Natural killer cell (primary cell): ENCODE data around the gene SELENOF. TPM values are rescaled to one million over a fixed set of nuclear protein-coding genes. Genes with fewer than 3 reads are reported as not detected.

Experiments used
- ATAC-seq, 3 donors: fragments of 150-1000 bp in 2 of 3; fragments of 200-7000 bp in 1 of 3; cut with Tn5 transposase; 1 replicate in 1 of 3; 2 replicates in 2 of 3; pipeline ENCODE4 v1.10.0; 2021; ENCODE audit warnings: mild to moderate bottlenecking in 2 of 3, moderate library complexity in 2 of 3
- DNase-seq, 2 donors: peaks; one replicate each; pipeline versions ENCODE4 v3.0.0 to v3.0.0-alpha.2; 2013 to 2021; ENCODE audit warnings: mixed read lengths in 1 of 2
- H3K27ac ChIP-seq: one replicate; pipeline ENCODE4 v1.5.1; 2013; ENCODE audit warnings: mild to moderate bottlenecking, low read length
- H3K27me3 ChIP-seq: one replicate; pipeline ENCODE4 v1.6.1; 2013; ENCODE audit warnings: low read length; ENCODE audit not compliant: control insufficient read depth, insufficient read depth
- H3K36me3 ChIP-seq: one replicate; pipeline ENCODE4 v1.6.1; 2013; ENCODE audit warnings: low read length; ENCODE audit not compliant: control insufficient read depth, insufficient read depth
- H3K4me1 ChIP-seq: one replicate; pipeline ENCODE4 v1.6.1; 2013; ENCODE audit warnings: low read length; ENCODE audit not compliant: control insufficient read depth, insufficient read depth
- H3K4me3 ChIP-seq: one replicate; pipeline ENCODE4 v1.5.1; 2013; ENCODE audit warnings: low read length
- H3K9me3 ChIP-seq: one replicate; pipeline ENCODE4 v1.6.1; 2013; ENCODE audit warnings: low read length; ENCODE audit not compliant: control insufficient read depth, insufficient read depth
- H3K27ac Mint-ChIP-seq, 2 donors: one replicate each; pipeline ENCODE4 v1.8.0; 2022; ENCODE audit warnings: mild to moderate bottlenecking in 2 of 2, mixed read lengths in 2 of 2, moderate library complexity in 1 of 2
- H3K27me3 Mint-ChIP-seq, 2 donors: one replicate each; pipeline ENCODE4 v1.8.0; 2022; ENCODE audit warnings: low read depth in 2 of 2, mixed read lengths in 2 of 2
- H3K36me3 Mint-ChIP-seq: one replicate; pipeline ENCODE4 v1.8.0; 2022; ENCODE audit warnings: mixed read lengths
- H3K4me1 Mint-ChIP-seq, 2 donors: one replicate each; pipeline ENCODE4 v1.8.0; 2022; ENCODE audit warnings: mixed read lengths in 2 of 2
- H3K4me3 Mint-ChIP-seq: one replicate; pipeline ENCODE4 v1.8.0; 2022; ENCODE audit warnings: mild to moderate bottlenecking, moderate library complexity, mixed read lengths
- H3K9me3 Mint-ChIP-seq, 2 donors: one replicate each; pipeline ENCODE4 v1.8.0; 2022; ENCODE audit warnings: mixed read lengths in 2 of 2
- WGBS: methylation state at CpG from one replicate; pipeline ENCODE4 v1.1.7; 2013; ENCODE audit warnings: missing lambda C conversion rate; ENCODE audit not compliant: insufficient coverage; 5-methylcytosine and 5-hydroxymethylcytosine counted together
- intact Hi-C: fragments of 100-400 bp; cut with micrococcal nuclease; formaldehyde crosslinking; loops from one replicate; pipeline ENCODE4 v1.14.2; 2022
- total RNA-seq, 4 donors: library from RNA; stranded (reverse); fragments of 120-200 nt in 1 of 4; gene quantifications; one replicate each; pipeline versions ENCODE4 v1.2.3 to v1.2.4, GENCODE V29; 2013 to 2022
- TF ChIP-seq, protein P1 (sequence below): fragments of 200-600 bp; IDR thresholded peaks from one replicate; pipeline ENCODE4 v1.8.0; 2022; ENCODE audit warnings: antibody characterized with exemption

Gene SELENOF
- total RNA-seq, 3 donors from 2014 or later (not counting 1 experiment from before 2014, with no cell fraction given), result 124 to 163 (median 137) TPM

DNA sequence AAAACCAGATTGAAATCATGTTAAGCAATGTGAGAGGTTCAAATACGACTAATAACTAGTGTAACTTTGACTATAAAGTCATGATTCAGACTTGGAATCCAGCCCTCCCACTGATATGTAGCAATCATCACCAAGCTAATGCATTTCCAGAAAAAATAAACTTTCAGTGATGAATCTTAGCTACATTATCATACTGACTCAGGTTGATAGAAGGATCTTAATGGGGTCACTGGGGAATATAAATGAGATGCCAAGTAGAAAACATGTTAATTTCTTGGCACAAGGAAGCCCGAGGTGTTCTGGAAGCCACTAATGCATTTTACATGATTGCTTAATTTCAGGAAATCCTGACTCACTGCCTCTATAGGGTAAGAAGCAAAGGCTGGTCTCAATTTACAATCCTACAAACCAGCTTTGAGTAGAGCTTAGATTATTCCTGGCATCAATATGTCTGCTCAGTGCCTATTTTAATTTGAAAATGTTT is 67.7 kb downstream of the SELENOF start:
- H3K27ac ChIP-seq, result no peak overlapping the region
- 49% methylated on average over 2 of the region's 2 CpGs for WGBS
- H3K4me1 ChIP-seq, result no peaks in the 10 kb centered on the region
- no peak overlapping the region for H3K4me3 ChIP-seq
- H3K36me3 Mint-ChIP-seq, result no peaks in the 10 kb centered on the region
- TF ChIP-seq, protein P1, sequence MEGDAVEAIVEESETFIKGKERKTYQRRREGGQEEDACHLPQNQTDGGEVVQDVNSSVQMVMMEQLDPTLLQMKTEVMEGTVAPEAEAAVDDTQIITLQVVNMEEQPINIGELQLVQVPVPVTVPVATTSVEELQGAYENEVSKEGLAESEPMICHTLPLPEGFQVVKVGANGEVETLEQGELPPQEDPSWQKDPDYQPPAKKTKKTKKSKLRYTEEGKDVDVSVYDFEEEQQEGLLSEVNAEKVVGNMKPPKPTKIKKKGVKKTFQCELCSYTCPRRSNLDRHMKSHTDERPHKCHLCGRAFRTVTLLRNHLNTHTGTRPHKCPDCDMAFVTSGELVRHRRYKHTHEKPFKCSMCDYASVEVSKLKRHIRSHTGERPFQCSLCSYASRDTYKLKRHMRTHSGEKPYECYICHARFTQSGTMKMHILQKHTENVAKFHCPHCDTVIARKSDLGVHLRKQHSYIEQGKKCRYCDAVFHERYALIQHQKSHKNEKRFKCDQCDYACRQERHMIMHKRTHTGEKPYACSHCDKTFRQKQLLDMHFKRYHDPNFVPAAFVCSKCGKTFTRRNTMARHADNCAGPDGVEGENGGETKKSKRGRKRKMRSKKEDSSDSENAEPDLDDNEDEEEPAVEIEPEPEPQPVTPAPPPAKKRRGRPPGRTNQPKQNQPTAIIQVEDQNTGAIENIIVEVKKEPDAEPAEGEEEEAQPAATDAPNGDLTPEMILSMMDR, result no peak
- H3K4me1 Mint-ChIP-seq, result no peaks in the 10 kb centered on the region
- intact Hi-C loops, result no loop called here
- peaks cover 0 to 6% of the 10 kb centered on the region in 2 donors for H3K27me3 Mint-ChIP-seq
- DNase-seq (no peak), ATAC-seq (no peak)
- no peaks in the 10 kb centered on the region for H3K9me3 Mint-ChIP-seq
- H3K9me3 ChIP-seq, result no peaks in the 10 kb centered on the region
- no peaks in the 10 kb centered on the region for H3K36me3 ChIP-seq
- no peaks in the 10 kb centered on the region for H3K27me3 ChIP-seq
- no peak overlapping the region for H3K4me3 Mint-ChIP-seq
- H3K27ac Mint-ChIP-seq, result no peak overlapping the region

DNA sequence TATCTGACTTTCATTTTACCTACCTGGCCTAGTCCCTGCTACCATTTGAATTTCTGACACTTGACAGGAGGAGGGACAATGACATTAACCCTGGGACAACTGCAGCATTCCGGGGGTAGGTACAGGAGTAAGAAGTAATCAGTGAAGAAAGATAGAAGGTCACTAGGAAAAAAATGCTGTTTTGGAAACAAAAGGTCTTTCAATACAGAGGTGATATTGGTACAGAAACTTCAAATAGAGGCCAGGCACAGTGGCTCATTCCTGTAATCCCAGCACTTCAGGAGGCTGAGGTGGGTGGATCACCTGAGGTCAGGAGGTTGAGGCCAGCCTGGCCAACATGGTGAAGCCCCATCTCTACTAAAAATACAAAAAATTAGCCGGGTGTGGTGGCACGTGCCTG is 68.4 kb downstream of the SELENOF start:
- Histone ChIP-seq H3K27me3 (no peaks in the 10 kb centered on the region), H3K9me3 (no peaks in the 10 kb centered on the region), H3K4me3 (no peak overlapping the region), H3K36me3 (no peaks in the 10 kb centered on the region), H3K27ac (no peak overlapping the region), H3K4me1 (no peaks in the 10 kb centered on the region)
- DNase-seq (no peak), ATAC-seq (no peak)
- Mint-ChIP-seq H3K27ac (no peak overlapping the region), H3K4me3 (no peak overlapping the region), H3K27me3 (peaks cover 0 to 6% of the 10 kb centered on the region in 2 donors), H3K36me3 (no peaks in the 10 kb centered on the region), H3K9me3 (no peaks in the 10 kb centered on the region), H3K4me1 (no peaks in the 10 kb centered on the region)
- 98% methylated on average over 3 of the region's 3 CpGs for WGBS
- intact Hi-C loops, result no loop called here
- TF ChIP-seq, protein P1, result no peak

DNA sequence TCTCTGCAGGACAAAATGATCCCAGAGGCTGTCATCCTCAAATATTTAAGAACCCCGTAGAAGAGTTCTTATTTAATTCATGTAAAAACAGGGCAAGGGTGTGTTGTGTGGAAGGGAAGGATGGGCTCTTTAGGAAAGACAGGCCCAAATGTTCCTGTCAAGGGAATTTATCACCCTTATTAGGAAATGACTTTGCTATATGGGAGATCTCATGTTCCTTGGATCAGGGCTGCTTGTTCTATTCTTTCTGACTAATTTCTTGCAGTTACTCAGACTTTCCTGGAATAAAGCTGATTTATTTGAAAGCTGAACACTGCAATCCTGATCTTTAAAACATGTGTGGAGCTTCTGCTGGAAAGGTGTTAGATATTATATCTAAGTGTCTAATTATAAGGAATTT is 72.8 kb downstream of the SELENOF start:
- H3K4me1 Mint-ChIP-seq, result no peaks in the 10 kb centered on the region
- H3K9me3 Mint-ChIP-seq, result no peaks in the 10 kb centered on the region
- H3K4me3 Mint-ChIP-seq, result no peak overlapping the region
- Histone ChIP-seq H3K9me3 (no peaks in the 10 kb centered on the region), H3K4me1 (no peaks in the 10 kb centered on the region), H3K27me3 (no peaks in the 10 kb centered on the region), H3K4me3 (no peak overlapping the region), H3K27ac (no peak overlapping the region), H3K36me3 (no peaks in the 10 kb centered on the region)
- TF ChIP-seq, protein P1, result no peak
- no CpG with 5 or more reads among the region's 1 CpG for WGBS
- no peaks in the 10 kb centered on the region for H3K36me3 Mint-ChIP-seq
- intact Hi-C loops, result no loop called here
- DNase-seq (no peak), ATAC-seq (no peak)
- H3K27ac Mint-ChIP-seq, result no peak overlapping the region
- H3K27me3 Mint-ChIP-seq, result no peaks in the 10 kb centered on the region
